Activated CD8-positive, alpha-beta memory T cell treated with anti-CD3 and anti-CD28 coated beads for 48 hours (primary cell): ENCODE measurements around the gene DNAH5.
"Not testable (repeated sequence)": the region's sequence is repeated elsewhere in the genome, so short reads cannot be mapped to it uniquely, and the experiment has no call there.

Experiments used
- DNase-seq, 3 experiments: peaks; one replicate each; pipeline ENCODE4 v3.0.0-alpha.2; 2020; ENCODE audit warnings: low read depth in 2 of 3, low spot score in 2 of 3

Gene DNAH5

DNA sequence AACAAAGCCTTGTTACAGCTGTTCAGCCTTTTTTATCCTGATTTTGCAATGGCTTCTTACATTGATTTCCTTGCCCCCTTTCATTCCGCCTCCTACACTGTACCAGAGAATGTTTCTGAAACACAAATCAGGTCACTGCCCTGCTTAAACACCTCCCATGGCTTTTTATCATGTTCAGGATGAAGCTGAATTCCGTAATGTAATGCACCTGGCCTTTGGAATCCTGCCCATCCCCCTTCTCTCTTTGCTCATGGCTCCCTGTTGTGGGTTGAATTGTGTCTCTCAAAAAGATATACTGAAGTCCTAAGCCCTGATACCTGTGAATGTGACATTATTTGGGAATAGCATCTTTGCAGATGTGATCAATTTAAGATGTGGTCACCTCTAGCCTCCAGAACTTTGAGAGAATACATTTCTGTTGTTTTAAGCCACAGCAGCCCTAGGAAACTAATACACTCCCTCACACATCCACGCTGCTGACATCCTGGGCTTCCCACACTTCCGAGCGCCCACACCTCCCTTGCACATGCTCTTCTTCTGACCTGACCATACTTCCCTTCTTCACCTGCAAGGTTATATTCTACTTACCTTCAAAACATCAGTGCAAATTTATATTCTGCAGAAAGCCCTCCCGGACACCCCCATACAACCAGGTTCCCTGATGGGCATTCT is 101.2 kb downstream of the DNAH5 start:
- DNase-seq = no peak

DNA sequence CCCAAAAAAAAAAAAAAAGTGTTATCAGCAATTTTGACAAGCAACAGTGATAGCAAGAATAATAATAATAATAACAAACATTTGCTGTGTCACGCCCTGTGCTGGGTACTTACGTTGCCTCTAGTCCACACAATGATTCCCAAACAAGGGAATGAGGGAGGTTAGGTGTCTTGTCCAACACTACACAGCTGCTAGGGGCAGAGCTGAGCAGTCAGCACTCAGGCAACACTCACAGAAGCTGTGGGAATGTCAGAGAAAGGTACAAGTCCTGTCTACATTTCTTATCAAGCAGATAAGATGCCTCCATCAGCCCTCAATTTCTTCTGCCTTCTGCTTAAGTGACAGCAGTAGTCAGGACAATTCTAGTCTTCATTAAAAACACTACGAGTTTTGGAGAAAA is 111.0 kb downstream of the DNAH5 start:
- no peak for DNase-seq

- no peak for DNase-seq
Observed at GRCh38 chr5:13831351-13831750, 113.1 kb downstream of the DNAH5 start.

- no peak for DNase-seq
Observed at GRCh38 chr5:13830536-13830935, 114.0 kb downstream of the DNAH5 start.

GRCh38 chr5:13821366-13821765 is 123.1 kb downstream of the DNAH5 start:
- no peak for DNase-seq

DNA sequence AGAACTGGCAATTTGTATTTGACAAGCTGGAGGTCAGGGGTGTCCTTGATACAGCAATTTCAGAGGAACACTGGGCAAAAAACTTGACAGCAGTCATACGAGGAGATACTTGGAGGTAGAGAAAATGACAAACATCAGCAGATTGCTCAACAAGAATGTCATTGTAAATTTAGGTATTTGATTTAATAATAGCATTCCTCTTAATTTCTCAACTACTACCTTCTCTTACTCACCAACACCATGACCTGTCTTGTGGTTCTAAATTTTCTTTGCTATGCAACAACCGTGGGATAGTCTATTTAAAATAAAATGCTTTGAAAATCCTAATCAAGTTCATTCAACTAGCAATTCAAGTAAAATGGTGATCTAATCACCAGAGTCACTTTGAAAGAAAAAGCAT is 128.4 kb downstream of the DNAH5 start:
- no peak for DNase-seq

- no peak for DNase-seq
Observed at GRCh38 chr5:13814301-13814700, 130.2 kb downstream of the DNAH5 start.

DNA sequence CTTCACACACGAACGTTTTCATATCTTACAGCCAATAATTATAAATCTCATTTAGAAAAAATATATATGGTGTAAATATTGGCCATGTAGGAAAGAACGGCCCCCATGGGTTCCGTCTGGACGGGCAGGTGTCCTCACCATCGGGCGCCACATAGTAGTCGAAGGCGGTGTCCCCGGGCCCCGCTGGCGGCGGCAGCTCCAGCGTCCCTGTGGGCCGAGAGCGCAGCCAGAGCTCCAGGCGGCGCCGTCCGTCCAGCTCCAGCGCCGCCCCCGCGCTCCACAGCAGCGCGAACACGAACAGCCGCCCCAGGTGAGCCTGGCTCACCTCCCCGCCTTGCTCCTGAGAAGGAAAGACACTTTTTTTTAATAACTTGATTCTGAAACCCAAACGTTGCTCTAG is 134.6 kb downstream of the DNAH5 start:
- no peak for DNase-seq

GRCh38 chr5:13804336-13804735 is 140.2 kb downstream of the DNAH5 start:
- DNase-seq = no peak

GRCh38 chr5:13798569-13798968 is 145.9 kb downstream of the DNAH5 start:
- DNase-seq = not testable (repeated sequence)

- no peak for DNase-seq
Observed at GRCh38 chr5:13785781-13786415, 158.6 kb downstream of the DNAH5 start.

DNA sequence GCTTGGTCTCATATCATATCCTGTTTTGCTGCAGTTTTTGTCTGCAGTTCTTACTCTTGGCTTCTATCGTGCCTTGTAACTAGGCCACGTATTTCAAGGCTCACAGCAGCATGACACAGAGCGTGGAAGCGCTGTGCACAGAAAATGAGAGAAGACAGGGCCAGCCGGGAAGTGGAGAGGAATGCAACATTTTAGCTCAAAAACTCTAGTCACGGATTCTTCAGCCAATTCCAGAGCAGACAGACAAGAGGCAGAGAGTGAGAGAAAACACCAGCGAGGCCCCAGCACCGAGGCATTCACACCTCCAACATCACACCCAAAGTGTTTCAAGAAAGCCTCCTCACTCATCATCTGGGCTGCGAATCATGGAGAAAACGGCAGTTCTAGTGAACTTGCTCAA is 160.8 kb downstream of the DNAH5 start:
- no peak for DNase-seq

DNA sequence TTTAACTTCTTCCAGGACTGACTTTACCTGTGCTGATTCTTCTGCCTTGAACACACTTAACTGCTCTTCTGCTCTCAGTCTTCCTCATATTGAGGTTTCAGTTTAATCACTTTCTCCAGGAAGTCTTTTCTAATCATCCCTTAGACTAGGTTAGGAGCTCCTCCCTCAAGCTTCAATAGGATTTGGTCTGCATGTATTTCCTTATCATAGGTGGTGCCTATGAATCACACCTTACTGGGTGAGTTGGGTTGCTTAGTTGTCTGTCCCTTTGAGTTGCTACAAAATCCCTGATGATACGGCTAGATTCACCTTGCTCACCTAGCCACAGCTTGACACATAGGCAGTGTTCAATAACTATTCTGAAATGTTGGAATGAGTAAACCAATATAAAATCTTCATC is 164.4 kb downstream of the DNAH5 start:
- no peak for DNase-seq

DNA sequence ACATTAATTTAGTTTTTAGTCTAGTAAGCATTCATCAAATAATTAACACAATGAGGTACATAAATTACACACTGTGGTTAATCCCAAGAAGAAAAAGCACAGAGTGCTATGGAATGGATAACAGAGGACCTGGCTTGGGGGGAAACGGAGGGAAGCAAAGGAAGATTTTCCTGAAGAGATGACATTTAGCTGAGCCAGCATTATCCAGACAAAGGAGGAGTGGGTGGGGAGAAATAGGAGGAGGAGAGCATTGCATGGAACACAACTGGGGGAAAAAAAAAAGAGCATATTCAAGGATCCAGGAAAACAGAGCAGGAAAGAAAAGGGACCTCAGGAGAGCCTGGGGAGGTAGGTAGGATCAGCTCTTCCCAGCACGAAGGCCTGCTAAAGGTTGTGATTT is 170.8 kb downstream of the DNAH5 start:
- DNase-seq = no peak

DNA sequence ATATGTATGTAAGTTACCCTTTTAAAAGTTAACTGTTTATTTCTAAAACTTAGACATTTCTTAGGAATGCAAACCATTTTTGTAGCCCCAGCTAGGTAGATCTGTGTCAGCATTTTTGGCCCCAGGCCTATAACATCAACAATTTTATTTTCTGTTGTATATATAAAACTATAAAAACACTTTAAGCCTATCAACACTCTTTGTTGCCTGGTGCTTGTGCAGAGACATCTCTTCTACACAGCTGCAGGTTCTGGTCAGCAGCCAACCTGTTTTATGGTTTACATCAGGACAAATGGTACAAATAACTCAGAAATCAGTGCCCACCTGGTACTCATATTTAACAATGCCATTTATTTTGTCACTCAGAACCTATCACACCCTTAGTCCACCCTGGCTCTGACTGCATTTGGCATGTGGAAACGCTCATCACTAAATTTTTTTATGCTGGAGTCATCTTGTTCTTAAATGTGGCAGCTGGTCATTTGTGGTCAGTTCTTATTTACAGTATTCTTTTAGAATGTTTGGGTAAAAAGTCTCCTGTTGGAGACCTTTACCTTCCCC is 173.4 kb downstream of the DNAH5 start:
- DNase-seq = no peak

GRCh38 chr5:13766236-13766635 is 178.3 kb downstream of the DNAH5 start:
- no peak for DNase-seq

GRCh38 chr5:13763719-13764118 is 180.8 kb downstream of the DNAH5 start:
- no peak for DNase-seq

DNA sequence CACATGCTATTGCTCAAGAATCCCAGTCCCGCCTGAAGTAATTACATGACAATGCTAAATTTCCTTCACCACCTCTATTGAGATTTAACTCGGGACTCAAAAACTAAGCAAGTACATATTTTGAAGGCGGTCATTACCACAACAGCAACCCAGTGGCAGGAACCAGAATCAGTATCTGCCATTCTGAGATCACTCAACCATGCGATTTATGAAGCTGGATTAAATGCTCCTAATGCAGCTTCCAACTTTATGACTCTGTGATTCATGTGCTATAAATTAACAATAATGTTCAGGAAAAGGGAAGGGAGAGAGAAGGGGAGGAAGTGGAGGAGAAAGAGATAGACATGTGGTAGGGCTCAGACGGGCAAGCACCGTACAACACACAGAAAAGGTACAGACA is 194.7 kb downstream of the DNAH5 start:
- DNase-seq = no peak

DNA sequence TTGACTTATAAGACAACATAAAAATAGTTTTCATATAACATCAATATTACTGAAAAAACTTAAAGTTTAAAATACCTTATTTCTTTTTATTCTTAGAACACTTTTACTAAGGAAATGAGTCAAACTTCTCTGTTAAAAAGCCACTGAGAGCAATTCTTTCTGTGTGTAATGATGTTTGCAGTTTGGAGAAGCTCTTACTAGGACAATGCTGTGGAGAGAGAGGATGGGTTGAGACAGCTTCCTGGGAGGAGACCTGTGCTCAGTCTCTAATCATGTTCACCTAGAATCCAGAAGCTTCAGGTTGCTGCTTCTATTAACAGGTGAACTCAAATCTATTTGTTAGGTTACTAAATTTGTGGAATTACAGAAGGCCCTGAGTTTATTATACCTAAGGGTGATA is 198.5 kb downstream of the DNAH5 start:
- no peak for DNase-seq

DNA sequence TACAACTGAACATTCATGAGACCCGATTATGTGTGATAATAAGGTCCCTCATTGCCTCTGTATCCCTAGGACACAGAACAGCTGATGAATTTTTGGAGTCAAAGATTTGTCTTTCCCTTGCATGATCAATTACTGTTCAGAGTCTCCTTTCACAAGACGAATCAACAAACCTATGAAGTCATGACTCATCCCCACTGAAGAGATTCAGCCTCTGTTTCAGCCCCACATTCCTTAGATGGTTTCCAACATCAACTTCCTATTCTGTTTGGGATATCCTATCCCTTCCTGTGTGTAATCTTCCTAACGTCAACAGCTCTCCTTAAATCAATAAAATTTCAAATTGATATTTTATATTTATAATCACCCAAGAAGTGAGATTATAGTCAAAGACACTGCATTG is 199.0 kb downstream of the DNAH5 start:
- no peak for DNase-seq

- no peak for DNase-seq
Observed at GRCh38 chr5:13740471-13740870, 204.0 kb downstream of the DNAH5 start.

DNA sequence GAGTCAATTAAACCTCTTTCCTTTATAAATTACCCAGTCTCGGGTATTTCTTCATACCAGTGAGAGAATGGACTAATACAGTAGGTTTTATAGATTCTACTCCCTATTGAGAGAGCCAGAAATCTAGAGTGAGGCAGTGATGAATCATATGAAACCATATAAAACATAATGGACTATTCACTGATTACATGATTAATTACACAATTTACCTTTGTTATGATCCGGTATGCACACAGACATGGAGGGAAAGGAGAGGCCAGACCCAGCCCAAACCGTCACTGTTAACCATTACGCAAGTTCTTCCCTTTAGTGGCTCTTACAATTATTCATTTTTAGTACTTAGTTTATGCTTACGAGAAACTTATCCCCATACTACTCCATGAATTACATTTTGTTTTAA is 205.0 kb downstream of the DNAH5 start:
- no peak for DNase-seq

- no peak for DNase-seq
Observed at GRCh38 chr5:13735691-13736090, 208.8 kb downstream of the DNAH5 start.
